Measurements from ENCODE around the gene DACT3. TPM values are rescaled to one million over a fixed set of nuclear protein-coding genes. Genes with fewer than 3 reads are reported as not detected.

The DACT3 gene
- total and polyA plus RNA-seq, 2 donors (not counting 1 experiment from before 2014, with no cell fraction given), result 5.6 to 11.5 TPM

GRCh38 chr19:46623915-46624502, 37.0 kb downstream of the DACT3 start:
- H3K9me3 ChIP-seq (ENCODE audit: control insufficient read depth, insufficient read depth, low read depth, low read length), result no peaks in the 10 kb centered on the region
- H4K20me1 ChIP-seq (ENCODE audit: control insufficient read depth, extremely low read depth, insufficient read depth, low read length), result no peaks in the 10 kb centered on the region
- peaks cover 3% of the 10 kb centered on the region for H3K36me3 ChIP-seq (ENCODE audit: control insufficient read depth, insufficient read depth, low read length)
- peaks cover 30% of the 10 kb centered on the region for H3K79me2 ChIP-seq (ENCODE audit: control insufficient read depth, insufficient read depth, low read length)
- peak overlapping the region; percentile 48 for H3K9ac ChIP-seq (ENCODE audit: insufficient read depth, low read length)
- H3K27ac ChIP-seq (ENCODE audit: insufficient read depth, low read length), result peak overlapping the region; percentile 71
- peak overlapping the region; percentile 55 for H3K4me2 ChIP-seq (ENCODE audit: extremely low read depth, insufficient read depth, low read length)
- no peaks in the 10 kb centered on the region for H3K27me3 ChIP-seq (ENCODE audit: control insufficient read depth, insufficient read depth, low read length)
- peak overlapping the region in 3 of 4 experiments; percentile 41 to 63 (median 56) for H3K4me3 ChIP-seq (replicated peaks in 1 of 4; ENCODE audit: control extremely low read depth in 1 of 4, insufficient read depth in 1 of 4, low read depth in 3 of 4, low read length in 4 of 4)
- DNase-seq (ENCODE audit: low read depth in 2 of 2), result no peak
- peaks cover 34% of the 10 kb centered on the region for H3K4me1 ChIP-seq (ENCODE audit: control insufficient read depth, extremely low read depth, insufficient read depth, low read length)
- TF ChIP-seq EZH2 (IDR thresholded peaks at IDR 0.05; ENCODE audit: low read length, missing control alignments) (no peak), CTCF (conservative IDR thresholded peaks at IDR 0.05 in 1 of 2, IDR thresholded peaks at IDR 0.05 in 1 of 2; ENCODE audit: low read depth in 1 of 2, low read length in 2 of 2) (no peak)
- no peak overlapping the region for H2AFZ ChIP-seq (ENCODE audit: low read length)

- peaks cover 38% of the 10 kb centered on the region for H3K4me1 ChIP-seq (ENCODE audit: control insufficient read depth, extremely low read depth, insufficient read depth, low read length)
- peak overlapping the region; percentile 93 for H3K4me2 ChIP-seq (ENCODE audit: extremely low read depth, insufficient read depth, low read length)
These were observed 38.9 kb downstream of the DACT3 start for GRCh38 chr19:46622118-46622446.

More at GRCh38 chr19:46622118-46622446, 38.9 kb downstream of the DACT3 start:
- Histone ChIP-seq H2AFZ (ENCODE audit: low read length) (no peak overlapping the region), H3K79me2 (ENCODE audit: control insufficient read depth, insufficient read depth, low read length) (peaks cover 30% of the 10 kb centered on the region), H3K27ac (ENCODE audit: insufficient read depth, low read length) (peak overlapping the region; percentile 45), H3K9me3 (ENCODE audit: control insufficient read depth, insufficient read depth, low read depth, low read length) (no peaks in the 10 kb centered on the region), H3K27me3 (ENCODE audit: control insufficient read depth, insufficient read depth, low read length) (no peaks in the 10 kb centered on the region), H3K9ac (ENCODE audit: insufficient read depth, low read length) (peak overlapping the region; percentile 1), H4K20me1 (ENCODE audit: control insufficient read depth, extremely low read depth, insufficient read depth, low read length) (no peaks in the 10 kb centered on the region), H3K36me3 (ENCODE audit: control insufficient read depth, insufficient read depth, low read length) (peaks cover 3% of the 10 kb centered on the region), H3K4me3 (replicated peaks in 1 of 4; ENCODE audit: control extremely low read depth in 1 of 4, insufficient read depth in 1 of 4, low read depth in 3 of 4, low read length in 4 of 4) (peak overlapping the region in 3 of 4 experiments; percentile 45 to 56 (median 46))
- TF ChIP-seq CTCF (conservative IDR thresholded peaks at IDR 0.05 in 1 of 2, IDR thresholded peaks at IDR 0.05 in 1 of 2; ENCODE audit: low read depth in 1 of 2, low read length in 2 of 2) (no peak), EZH2 (IDR thresholded peaks at IDR 0.05; ENCODE audit: low read length, missing control alignments) (no peak)
- DNase-seq (ENCODE audit: low read depth in 2 of 2), result no peak
